NCI-H526 (cell line): ENCODE measurements around the gene FBXL4.
A peak's percentile ranks its signal among the peaks of the same experiment; 100 is the strongest.

Experiments used
- DNase-seq, 2 experiments: peaks; one replicate each; lab custom pipeline; 2025; lab: John Stamatoyannopoulos, UW

The FBXL4 gene

DNA sequence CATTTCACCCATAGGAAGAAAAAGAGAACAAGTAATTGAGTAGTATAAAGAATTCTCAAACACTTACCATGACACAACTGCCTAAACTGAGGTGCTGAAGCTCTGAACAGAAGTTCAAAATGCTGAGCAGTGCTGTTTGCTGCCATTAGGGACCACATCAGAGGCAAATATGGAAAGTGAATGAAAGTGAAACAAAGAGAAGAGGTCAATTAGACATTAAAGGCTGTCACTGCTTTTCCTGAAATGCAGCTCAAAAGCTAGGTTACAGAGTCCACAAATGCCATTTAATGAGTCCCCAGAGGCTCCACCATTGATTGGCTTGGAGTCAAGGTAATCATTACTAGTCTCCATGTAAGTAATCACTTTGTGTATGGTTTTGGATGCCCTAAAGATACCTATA, 67.3 kb downstream of the FBXL4 start:
- DNase-seq, result no peak

DNA sequence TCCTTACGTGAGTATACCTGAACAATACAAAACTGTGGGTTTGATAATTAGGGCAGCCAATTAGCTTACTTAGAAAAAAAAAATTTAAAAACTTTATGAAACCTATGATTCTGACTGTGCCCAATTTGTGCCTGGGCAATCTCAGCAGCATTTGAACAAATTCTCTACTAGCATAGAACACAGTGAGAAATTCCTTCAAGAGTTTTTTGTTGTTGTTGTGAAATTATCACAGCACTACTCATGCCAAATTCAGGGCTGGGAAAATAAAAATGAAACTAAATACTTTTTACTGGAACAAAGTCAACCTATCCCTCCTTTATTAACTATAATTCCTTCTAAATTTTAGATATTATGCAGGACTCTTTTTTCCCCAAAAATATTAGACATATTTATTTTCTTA, 70.5 kb downstream of the FBXL4 start:
- no peak for DNase-seq

DNA sequence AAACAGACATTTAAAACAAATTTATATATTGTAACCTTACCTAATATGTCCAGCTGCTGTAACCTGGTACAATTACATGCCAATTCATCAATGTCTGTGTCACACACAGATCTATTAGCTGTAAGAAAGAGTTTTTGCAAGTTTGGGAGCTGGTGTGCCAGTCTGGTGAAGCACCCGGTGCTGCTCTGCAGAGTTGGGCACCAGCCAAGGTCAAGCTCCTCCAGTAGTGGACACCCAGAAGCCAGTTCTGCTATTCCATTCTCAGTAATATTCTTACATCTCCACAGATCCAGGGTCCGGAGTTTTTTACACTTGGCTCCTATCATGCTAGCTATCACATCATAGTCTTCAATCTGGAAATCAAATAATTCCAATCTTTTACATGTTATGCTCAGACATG, 72.4 kb downstream of the FBXL4 start:
- DNase-seq, result no peak

DNA sequence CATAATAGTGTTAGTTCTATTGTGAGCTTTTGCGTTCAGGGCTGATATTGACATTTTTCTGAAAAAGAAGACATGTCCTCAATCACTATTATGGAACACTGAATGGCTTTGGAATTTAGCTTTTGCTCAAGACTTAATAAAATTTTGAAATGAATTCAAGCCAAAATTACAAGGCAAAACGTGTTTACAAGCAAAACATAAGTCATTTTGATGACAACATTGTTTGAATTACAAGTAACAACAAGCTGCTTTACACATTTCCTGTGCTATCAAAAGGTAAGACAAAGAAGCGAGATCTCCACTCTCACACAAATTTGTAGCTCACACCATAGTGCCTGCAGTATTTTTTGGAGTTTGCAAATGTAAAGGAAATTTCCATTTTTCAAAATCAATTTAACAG, 75.9 kb downstream of the FBXL4 start:
- DNase-seq, result no peak

DNA sequence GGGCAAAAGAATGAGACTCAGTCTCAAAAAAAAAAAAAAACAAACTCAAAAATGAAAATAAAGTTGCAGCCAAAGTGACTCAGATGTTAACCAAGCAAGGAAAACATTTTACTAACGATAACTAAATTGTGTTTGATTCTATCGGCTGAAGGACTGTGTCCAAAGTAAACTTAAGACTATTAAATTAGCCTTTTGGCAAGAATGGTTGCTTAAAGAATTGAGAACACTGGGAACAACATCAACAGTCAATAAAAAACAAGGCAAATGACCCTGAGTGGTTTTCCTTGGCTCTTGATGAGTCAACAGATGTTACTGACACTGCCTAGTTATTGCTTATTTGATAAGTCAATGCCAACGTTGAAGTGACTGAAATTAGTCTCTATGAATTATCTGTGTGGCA, 76.7 kb downstream of the FBXL4 start:
- no peak for DNase-seq

DNA sequence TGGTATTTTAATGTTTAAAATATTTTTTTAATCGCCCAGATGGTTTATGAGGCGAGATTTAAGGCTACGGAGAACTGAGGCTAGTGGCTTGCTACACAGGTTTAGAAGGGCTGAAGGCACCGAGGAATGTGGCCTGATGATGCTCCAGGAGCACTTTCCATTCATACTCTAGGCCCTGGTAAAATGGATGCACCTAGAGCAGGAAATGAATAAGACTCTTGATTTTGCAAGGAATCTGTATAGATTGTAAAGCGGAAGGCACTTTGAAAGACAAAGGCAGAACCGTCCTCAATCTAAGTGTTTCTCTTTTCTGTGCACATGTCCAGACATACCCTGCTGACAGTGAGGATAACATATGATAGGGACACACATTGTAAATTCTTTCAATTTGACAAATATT, 83.2 kb downstream of the FBXL4 start:
- no peak for DNase-seq

DNA sequence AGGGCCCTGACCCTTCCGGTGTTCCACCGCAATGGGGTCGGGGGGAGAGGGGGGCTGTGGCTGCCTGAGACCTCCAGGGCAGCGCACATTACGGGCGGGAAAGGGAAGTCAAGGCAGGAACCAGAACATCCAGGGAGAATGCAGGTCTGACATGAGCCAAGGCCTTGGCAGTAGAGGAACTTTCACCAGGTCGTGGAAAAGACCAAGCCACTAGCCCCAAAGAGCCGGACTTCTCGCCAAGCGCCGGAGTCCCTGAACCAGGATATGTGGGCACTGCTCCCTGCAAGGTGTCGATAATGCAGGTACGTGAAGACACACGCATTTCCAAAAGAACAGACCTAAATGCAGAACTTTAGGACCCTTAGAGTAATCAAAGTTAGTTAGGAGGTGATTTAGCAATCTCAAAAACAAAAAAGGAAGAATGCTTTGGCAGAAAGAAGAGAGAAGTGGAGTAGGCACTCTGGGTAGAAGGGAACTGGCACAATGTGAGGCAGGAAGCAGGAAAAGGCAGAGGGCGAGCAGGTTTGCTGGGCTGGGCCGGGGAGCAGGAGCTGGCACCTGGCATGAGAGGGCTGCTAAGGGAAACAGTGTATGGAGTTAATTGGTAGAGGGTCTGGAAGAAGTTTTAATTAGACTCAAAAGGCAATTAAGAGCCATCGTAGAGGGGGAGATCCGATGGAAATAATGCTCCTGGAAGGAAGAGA, 99.1 kb downstream of the FBXL4 start:
- no peak for DNase-seq

DNA sequence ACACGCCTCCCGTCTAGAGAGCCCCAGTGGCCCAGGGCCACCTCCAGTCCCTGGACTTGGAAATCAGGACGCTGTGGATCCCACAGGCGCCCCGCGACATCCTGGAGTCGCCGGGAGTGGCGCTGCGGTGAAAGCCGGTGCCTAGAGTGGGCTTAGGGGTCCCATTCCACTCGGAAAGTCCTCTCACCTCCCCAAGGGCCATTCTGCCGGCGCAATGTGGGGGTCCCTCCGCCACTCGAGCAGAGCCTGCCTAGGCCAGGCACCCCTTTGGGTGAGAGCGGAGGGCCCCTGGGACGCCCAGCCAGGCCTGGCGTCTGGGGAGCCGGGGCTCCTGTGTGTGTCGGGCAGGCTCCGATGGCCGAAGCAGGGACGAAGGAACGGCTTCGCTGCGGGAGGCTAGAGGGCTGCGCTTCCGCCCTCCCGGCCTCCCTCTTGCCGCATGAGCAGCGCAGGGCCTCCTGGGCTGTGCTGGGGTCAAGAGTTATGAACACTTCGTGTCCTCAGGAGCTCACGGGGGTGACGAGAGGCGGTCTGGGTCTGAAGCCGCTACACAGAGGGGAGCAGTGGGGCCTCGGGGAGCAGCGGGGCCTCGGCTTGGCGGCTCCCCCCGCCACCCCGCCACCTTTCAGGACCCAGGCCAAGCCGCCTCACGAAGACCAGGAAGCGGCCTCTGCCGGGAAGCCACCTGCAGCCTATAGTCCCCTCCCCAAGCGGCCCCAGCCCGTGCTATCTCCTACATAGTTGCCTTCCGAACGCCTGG, 99.8 kb downstream of the FBXL4 start:
- DNase-seq, result no peak

DNA sequence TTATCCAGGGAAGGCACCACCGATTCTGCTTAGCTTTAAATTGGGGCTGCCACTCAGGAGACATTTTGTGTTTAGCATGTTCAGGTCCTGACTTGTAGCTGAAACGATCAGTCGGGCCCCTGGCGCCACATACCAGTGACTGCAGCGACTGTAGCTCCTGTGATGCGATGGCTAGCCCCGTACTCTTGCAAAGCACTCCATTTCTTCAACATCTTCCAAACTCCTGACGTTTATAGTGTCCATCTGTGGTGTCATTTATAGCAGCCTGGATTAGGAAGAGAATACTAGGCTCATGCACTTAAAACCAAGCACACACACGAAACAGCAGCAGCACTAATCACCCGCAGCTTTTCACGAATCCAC, 100.3 kb downstream of the FBXL4 start:
- DNase-seq, result no peak

DNA sequence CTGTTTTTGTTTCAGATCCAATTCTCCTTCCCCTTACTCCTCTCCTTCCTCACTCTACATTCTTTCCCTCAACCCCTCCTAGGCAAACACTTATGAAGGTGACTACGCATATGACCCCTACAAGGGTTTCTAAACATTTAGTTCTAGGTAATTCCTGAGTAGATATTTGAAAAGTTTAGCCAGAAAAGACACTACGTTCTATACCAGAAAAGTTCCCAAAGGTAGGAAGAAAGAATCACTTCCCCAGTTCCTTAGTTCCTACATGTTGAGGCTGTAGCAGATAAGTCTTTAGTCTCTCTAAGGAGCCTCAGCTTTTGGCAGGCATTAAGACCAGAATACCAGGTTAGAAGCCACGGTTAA, 101.7 kb downstream of the FBXL4 start:
- DNase-seq, result no peak

DNA sequence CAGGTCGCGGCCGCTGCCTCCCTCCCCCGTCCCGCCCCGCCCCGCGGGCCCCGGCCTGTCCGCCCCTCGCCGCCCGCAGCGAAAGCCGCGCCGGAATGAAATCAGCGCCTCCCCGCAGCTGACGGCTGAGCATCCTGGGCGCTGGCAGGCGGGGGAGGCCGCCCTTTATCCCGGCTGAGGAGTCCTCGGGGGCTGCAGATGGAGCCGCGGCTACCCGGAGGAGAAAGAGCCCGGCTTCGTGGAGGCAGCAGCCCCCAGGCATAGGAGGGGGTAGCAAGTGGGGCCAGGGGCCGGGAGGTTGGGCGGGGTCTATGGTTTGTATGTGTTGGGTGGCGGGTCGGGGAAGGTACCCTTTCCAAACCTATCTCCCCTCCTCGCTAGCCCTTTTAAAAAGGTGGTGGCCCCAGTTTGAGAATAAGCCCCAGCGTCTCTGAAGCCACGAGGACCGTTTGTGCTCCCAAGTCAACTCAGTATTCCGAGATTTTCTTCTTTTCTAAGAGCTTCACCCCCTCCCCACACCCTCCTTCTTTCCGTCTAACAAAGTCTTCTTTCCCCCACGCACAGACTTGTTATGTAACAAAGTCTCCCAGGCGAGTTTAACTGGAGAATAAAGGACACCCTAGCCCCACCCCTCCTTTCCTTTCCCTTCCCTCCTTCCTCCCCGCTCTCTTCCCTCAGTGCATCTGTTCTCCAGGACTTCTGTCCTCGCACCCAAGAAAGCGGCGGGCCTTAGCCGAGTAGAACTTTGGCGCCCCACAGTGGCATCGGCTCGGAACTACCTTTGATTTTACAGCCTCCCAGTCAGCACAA, 102.3 kb downstream of the FBXL4 start:
- DNase-seq, result peak; percentile 83 to 93

DNA sequence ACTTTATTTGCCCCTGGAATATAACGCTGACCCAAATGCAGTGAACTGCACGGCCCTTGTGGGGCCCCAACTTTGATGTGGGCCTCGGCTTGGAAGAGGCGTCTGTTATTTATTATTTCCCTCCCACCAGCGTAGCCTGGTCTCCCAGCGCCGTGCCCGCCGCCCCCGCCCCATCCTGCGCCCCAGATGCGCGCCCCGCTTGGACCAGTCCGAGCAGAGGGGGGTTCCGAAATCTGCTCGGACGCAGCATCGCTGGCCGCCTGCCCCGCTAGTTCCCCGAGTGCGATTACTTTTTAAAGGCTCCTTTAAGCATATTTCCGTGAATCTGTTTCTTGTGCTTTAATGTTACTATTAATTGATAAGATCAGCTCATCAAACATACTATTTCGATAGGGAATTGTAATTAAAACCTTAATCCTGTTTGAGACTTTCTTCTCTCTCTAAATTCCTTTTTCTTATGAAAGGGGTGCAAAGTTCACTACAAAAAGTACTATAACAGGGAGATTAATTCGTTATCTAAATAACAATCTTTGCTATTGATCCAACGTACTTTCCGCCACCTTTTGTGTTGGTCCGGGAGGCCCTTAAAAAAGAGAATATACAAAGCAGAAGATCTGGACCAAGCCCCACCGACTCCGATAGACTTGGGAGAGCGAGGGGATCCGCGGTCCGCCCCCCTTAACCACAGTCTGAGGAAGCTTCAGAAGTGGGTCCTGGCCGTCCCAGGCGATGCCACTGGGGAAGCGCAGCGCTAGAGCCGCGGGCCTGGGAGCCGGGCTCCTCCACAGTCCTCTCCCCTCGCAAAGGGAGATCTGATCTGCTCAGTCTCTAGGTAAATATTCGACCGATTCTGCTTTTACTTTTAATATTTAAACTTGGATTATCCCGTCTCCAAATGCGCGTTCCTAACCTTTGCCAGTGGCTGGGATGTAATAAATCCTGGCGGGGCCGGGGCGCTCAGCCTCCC, 103.2 kb downstream of the FBXL4 start:
- DNase-seq, result peak; percentile 47 to 80

DNA sequence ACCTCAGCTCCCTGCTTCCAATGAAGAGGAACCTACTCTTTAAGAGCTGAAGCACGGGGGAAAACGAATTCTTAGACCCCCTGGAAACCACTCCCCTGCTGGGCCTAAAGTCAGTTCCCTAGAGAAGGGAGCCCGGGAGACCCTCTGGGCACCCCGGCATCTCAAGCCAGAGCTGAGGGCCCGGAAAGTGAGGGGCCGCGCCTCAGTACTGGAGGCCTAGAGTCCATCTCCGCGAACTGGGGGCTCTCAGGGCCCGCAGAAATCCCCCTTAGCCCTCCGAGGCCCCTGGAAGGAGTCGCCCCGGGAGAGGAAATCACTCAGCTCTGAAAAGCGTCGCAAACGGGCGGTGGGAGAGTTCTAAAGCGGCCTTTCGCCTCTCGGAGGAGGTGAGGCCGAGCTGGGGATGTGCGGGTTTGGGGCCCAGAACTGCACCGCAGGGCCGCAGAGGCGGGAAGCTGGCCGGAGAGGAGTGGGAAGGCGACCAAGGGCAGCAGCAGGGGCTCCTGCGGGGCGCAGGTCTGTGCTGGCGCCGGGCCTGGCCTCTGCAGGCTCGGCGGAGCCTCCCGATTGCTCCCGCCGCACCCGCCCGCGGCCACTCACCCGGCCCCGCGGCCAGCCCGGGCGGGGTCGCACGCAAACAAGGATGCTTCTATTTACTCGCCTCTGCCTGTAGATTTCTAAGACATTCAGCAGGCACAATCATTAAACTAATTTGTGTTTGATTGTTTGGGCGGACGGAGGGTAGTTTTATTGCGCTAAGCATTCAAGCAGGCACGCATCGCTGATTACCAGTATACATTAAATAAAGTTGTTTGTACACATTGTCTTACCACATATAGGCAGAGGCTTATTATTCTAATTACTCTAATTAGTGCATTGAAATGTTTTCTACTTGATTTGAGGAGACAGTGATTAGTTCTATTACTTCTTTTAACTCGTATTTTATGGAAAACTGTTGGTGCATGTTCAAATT, 104.2 kb downstream of the FBXL4 start:
- peak in 1 of 2 experiments; percentile 56 for DNase-seq

DNA sequence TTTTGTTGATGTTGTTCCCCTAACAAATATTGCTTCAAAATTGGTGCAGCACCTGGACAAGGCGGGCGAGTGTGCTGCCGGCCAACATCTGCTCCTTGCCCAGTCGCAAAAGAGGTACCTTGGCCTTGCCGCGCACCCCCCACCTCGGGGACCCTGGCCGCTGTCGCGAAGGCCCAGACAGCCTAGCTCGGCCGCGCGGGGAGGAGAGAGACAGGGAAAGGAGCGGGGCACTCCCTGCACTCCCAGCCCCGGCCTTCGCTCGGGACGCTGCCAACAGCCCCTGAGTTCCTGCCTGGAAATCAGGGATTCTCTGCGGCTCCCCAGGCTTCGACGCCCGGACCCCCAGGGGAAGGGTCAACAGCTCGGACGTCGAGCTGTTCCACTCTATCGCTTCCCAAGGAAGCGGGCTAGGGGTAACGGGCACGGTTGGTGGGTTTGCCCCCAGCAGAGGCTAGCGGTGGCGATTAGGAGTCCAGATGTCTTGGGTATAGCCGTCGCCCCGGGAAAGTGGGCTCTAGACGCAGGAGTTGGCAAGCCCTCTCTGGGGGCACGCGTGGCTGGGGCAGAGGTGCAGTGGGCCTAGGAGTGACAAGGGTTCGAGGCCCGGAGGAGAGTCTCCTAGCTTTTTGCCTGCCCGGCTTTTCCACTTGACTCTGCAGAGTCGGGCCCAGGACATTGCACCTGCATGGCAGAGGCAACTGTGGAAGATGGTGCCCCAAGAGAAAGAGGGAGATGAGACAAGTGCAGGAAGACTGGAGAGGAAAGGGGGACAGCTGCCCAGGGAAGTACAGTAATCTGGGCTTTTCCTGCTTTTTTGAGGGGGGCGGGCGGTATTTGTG, 105.2 kb downstream of the FBXL4 start:
- DNase-seq, result no peak

DNA sequence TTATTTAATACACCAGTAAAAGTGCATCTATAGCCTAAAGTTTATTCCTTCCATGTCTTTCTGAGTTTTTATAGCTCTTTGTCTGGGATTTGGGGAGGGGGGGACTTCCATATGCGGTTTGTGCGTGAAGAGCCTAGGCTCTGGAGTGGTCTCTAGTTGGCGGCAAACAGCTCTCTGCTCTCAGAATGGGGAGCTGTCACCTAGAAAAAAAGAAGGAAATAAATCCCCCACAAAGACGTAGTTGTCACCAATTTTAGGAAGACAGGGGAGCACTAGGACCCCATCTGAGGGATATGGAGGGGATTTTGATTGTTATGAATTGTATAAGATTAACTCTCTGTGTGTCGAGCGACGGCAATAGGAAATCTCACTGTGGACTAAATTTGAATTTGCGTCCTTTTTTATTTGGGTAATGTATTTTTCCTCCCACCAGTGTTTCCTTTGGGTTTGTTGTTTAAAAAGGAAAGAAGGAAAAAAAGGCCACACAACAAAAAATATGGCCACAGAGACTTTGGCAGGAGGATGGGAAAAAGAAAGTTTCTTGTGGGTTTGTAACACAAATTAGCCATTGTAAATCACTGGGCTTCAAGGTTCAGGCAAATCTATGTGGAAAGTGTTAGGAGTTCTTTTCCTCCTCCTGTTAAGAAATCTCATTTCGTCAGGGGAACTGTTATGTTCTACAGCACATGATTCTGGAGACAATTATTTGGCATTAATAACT, 106.0 kb downstream of the FBXL4 start:
- DNase-seq, result no peak

DNA sequence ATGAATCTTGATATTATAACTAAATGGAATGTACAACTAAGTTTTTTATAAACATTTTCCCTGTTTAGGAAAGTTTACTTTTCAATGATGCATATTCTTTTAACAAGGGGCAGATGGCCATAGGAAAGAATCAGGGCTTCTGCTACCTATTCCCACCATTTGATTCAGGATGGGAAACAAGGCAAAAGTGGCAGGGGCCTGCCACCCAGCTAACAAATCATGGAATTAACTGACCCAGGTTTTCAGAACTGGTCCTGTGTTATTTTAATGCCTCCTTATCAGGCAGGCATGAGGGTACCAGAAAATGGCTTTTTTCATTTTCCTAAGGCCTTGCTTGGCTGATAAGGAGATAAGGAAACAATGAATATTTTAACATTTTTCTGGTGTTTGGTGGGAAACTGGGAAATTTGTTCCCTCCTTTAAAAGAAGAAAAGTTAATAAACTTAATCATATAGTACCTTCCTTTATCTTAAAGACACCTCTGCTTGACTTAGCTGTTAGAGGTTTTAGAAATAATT, 106.7 kb downstream of the FBXL4 start:
- no peak for DNase-seq

DNA sequence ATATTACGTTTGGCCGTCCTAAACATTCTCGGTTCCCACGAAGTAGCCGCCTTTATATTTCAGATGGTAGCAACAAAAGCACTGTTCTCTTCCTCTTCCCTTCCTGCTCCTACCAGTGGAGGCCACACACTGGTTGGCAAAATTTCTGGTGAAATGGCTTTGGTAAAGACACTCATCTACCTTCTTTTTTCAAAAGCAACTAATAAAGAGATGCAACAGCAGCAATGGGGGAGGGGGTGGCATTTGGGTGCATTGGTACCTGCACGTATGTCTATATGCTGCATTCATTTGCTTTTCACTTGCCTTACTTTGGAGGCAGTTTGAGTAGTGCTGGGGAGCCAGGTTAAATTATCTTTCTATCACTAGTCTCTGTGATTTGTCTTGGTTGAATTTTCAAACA, 107.4 kb downstream of the FBXL4 start:
- no peak for DNase-seq

DNA sequence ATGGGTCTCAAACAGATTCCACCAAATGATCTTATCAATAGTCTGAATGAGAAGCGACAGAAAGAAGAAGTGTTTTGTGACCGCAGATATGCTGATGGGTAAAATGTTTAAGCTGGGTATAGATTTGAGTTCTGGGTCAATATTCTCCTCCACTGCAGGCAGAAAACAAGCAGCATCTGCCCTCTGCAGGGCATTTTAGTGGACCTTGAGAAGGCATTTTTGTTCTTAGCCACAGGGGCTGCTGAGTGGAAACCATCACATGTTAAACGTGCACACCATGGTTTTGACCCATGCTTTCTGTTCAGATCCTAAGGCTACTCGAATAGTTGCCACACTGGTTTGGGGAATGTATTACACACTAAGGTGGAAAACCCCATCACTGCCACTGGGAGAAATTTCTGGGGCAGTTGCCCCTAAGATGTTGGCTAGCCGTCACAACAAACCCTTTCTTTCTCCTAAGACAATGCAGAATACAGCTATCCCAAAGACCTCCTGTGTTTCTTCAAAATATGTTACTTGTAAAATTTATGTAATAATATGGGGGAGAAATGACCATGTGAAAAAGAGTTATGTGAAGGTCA, 107.9 kb downstream of the FBXL4 start:
- peak; percentile 28 to 61 for DNase-seq
